Ramos (cell line): Measurements from ENCODE around the gene LTA4H.

Experiments
- in situ Hi-C: fragments of 300-500 bp; cut with MboI; formaldehyde crosslinking; loops from one replicate; pipeline ENCODE4 v1.14.3; 2022; ENCODE audit warnings: low sequenced_read_pairs; ENCODE audit not compliant: unreplicated experiment

The LTA4H gene

GRCh38 chr12:96060041-96060440 is 24.7 kb upstream of the LTA4H start:
- in situ Hi-C loops, result loop anchor here (5.0 kb wide), 1 partner anchor 152 kb away; no protein-coding TSS in a partner anchor

- in situ Hi-C loops, result loop anchor here (5.0 kb wide), 1 partner anchor 449 kb away; no protein-coding TSS in a partner anchor
These were observed 22.7 kb upstream of the LTA4H start for GRCh38 chr12:96057986-96058553.

GRCh38 chr12:96056646-96057455 is 21.5 kb upstream of the LTA4H start:
- in situ Hi-C loops, result loop anchor here (5.0 kb wide), 1 partner anchor 450 kb away; no protein-coding TSS in a partner anchor

- in situ Hi-C loops, result no loop called here
These were observed 18.8 kb upstream of the LTA4H start for GRCh38 chr12:96054244-96054610.

- in situ Hi-C loops, result no loop called here
These were observed 18.3 kb upstream of the LTA4H start for GRCh38 chr12:96053476-96054243.

- in situ Hi-C loops, result no loop called here
These were observed 16.5 kb upstream of the LTA4H start for GRCh38 chr12:96051756-96052485.

GRCh38 chr12:96050139-96050538 is 14.8 kb upstream of the LTA4H start:
- in situ Hi-C loops, result no loop called here

- in situ Hi-C loops, result no loop called here
These were observed 13.7 kb upstream of the LTA4H start for GRCh38 chr12:96049101-96049500.

- in situ Hi-C loops, result no loop called here
These were observed 13.1 kb upstream of the LTA4H start for GRCh38 chr12:96048393-96048969.

- in situ Hi-C loops, result no loop called here
These were observed 12.1 kb upstream of the LTA4H start for GRCh38 chr12:96047229-96048211.

GRCh38 chr12:96046543-96047228 is 11.3 kb upstream of the LTA4H start:
- in situ Hi-C loops, result no loop called here

GRCh38 chr12:96045566-96045965 is 10.2 kb upstream of the LTA4H start:
- in situ Hi-C loops, result no loop called here

GRCh38 chr12:96044943-96045290 is 9.5 kb upstream of the LTA4H start:
- in situ Hi-C loops, result no loop called here

GRCh38 chr12:96044017-96044942 is 8.9 kb upstream of the LTA4H start:
- in situ Hi-C loops, result no loop called here

- in situ Hi-C loops, result no loop called here
These were observed 5.8 kb upstream of the LTA4H start for GRCh38 chr12:96041181-96041580.

- in situ Hi-C loops, result no loop called here
These were observed 5.1 kb upstream of the LTA4H start for GRCh38 chr12:96040305-96041133.

GRCh38 chr12:96039516-96039915 is 4.1 kb upstream of the LTA4H start:
- in situ Hi-C loops, result no loop called here
